ENCODE data around the gene EGFR. TPM values are rescaled to one million over a fixed set of nuclear protein-coding genes. Genes with fewer than 3 reads are reported as not detected.

The EGFR gene
- total RNA-seq, 2 experiments from 2014 or later, result not detected

GRCh38 chr7:55121249-55121648 is 102.4 kb downstream of the EGFR start:
- Mint-ChIP-seq H3K36me3 (no peaks in the 10 kb centered on the region), H3K4me3 (no peak overlapping the region), H3K4me1 (no peaks in the 10 kb centered on the region), H3K9me3 (ENCODE audit: low read depth) (no peaks in the 10 kb centered on the region), H3K27ac (no peak overlapping the region), H3K27me3 (peaks cover 14% of the 10 kb centered on the region)
- DNase-seq (no peak), ATAC-seq (no peak)
- CTCF ChIA-PET, result no interaction called here

- H3K27me3 Mint-ChIP-seq, result peaks cover 15% of the 10 kb centered on the region
- CTCF ChIA-PET, result no interaction called here
- H3K36me3 Mint-ChIP-seq, result no peaks in the 10 kb centered on the region
- H3K4me3 Mint-ChIP-seq, result no peak overlapping the region
- H3K9me3 Mint-ChIP-seq (ENCODE audit: low read depth), result no peaks in the 10 kb centered on the region
- no peaks in the 10 kb centered on the region for H3K4me1 Mint-ChIP-seq
- ATAC-seq, result no peak
- H3K27ac Mint-ChIP-seq, result no peak overlapping the region
- no peak for DNase-seq
These were observed 103.4 kb downstream of the EGFR start for GRCh38 chr7:55122263-55122662.

- Mint-ChIP-seq H3K4me3 (no peak overlapping the region), H3K27ac (no peak overlapping the region), H3K36me3 (no peaks in the 10 kb centered on the region), H3K27me3 (peaks cover 13% of the 10 kb centered on the region), H3K9me3 (ENCODE audit: low read depth) (no peaks in the 10 kb centered on the region), H3K4me1 (no peaks in the 10 kb centered on the region)
- DNase-seq, result no peak
- no peak for ATAC-seq
- CTCF ChIA-PET, result no interaction called here
These were observed 106.4 kb downstream of the EGFR start for GRCh38 chr7:55124989-55125875.

- no peak for ATAC-seq
- Mint-ChIP-seq H3K27me3 (peaks cover 12% of the 10 kb centered on the region), H3K27ac (no peak overlapping the region), H3K9me3 (ENCODE audit: low read depth) (no peaks in the 10 kb centered on the region), H3K4me3 (no peak overlapping the region), H3K4me1 (no peaks in the 10 kb centered on the region), H3K36me3 (no peaks in the 10 kb centered on the region)
- no peak for DNase-seq
- CTCF ChIA-PET, result no interaction called here
These were observed 108.3 kb downstream of the EGFR start for GRCh38 chr7:55127135-55127551.

- Mint-ChIP-seq H3K9me3 (ENCODE audit: low read depth) (no peaks in the 10 kb centered on the region), H3K36me3 (no peaks in the 10 kb centered on the region), H3K4me3 (no peak overlapping the region), H3K4me1 (peaks cover 2% of the 10 kb centered on the region), H3K27ac (no peak overlapping the region), H3K27me3 (peaks cover 14% of the 10 kb centered on the region)
- ATAC-seq (no peak), DNase-seq (no peak)
- CTCF ChIA-PET, result no interaction called here
These were observed 108.8 kb downstream of the EGFR start for GRCh38 chr7:55127622-55128081.

GRCh38 chr7:55128693-55129394 is 110.0 kb downstream of the EGFR start:
- Mint-ChIP-seq H3K27me3 (peaks cover 14% of the 10 kb centered on the region), H3K4me1 (peaks cover 11% of the 10 kb centered on the region), H3K36me3 (no peaks in the 10 kb centered on the region), H3K4me3 (no peak overlapping the region), H3K9me3 (ENCODE audit: low read depth) (no peaks in the 10 kb centered on the region), H3K27ac (no peak overlapping the region)
- no peak for DNase-seq
- CTCF ChIA-PET, result no interaction called here
- ATAC-seq, result no peak

- Mint-ChIP-seq H3K27me3 (peaks cover 14% of the 10 kb centered on the region), H3K4me3 (no peak overlapping the region), H3K36me3 (no peaks in the 10 kb centered on the region), H3K9me3 (ENCODE audit: low read depth) (no peaks in the 10 kb centered on the region), H3K4me1 (peaks cover 12% of the 10 kb centered on the region), H3K27ac (no peak overlapping the region)
- ATAC-seq (no peak), DNase-seq (no peak)
- CTCF ChIA-PET, result no interaction called here
These were observed 111.0 kb downstream of the EGFR start for GRCh38 chr7:55129541-55130394.

GRCh38 chr7:55130395-55131141 is 111.8 kb downstream of the EGFR start:
- Mint-ChIP-seq H3K4me1 (peaks cover 15% of the 10 kb centered on the region), H3K27ac (no peak overlapping the region), H3K36me3 (no peaks in the 10 kb centered on the region), H3K27me3 (peaks cover 11% of the 10 kb centered on the region), H3K4me3 (no peak overlapping the region), H3K9me3 (ENCODE audit: low read depth) (no peaks in the 10 kb centered on the region)
- ATAC-seq (no peak), DNase-seq (no peak)
- CTCF ChIA-PET, result no interaction called here

- H3K4me1 Mint-ChIP-seq, result peaks cover 15% of the 10 kb centered on the region
- H3K4me3 Mint-ChIP-seq, result no peak overlapping the region
- no peaks in the 10 kb centered on the region for H3K36me3 Mint-ChIP-seq
- CTCF ChIA-PET, result no interaction called here
- DNase-seq (no peak), ATAC-seq (no peak)
- no peak overlapping the region for H3K27ac Mint-ChIP-seq
- peaks cover 6% of the 10 kb centered on the region for H3K27me3 Mint-ChIP-seq
- no peaks in the 10 kb centered on the region for H3K9me3 Mint-ChIP-seq (ENCODE audit: low read depth)
These were observed 112.5 kb downstream of the EGFR start for GRCh38 chr7:55131142-55131929.

GRCh38 chr7:55132550-55132889 is 113.7 kb downstream of the EGFR start:
- H3K9me3 Mint-ChIP-seq (ENCODE audit: low read depth), result no peaks in the 10 kb centered on the region
- no peaks in the 10 kb centered on the region for H3K36me3 Mint-ChIP-seq
- DNase-seq, result no peak
- no peak overlapping the region for H3K4me3 Mint-ChIP-seq
- no peak for ATAC-seq
- peaks cover 6% of the 10 kb centered on the region for H3K27me3 Mint-ChIP-seq
- no peak overlapping the region for H3K27ac Mint-ChIP-seq
- CTCF ChIA-PET, result no interaction called here
- H3K4me1 Mint-ChIP-seq, result peaks cover 15% of the 10 kb centered on the region

GRCh38 chr7:55132890-55133551 is 114.2 kb downstream of the EGFR start:
- no peak for DNase-seq
- peaks cover 6% of the 10 kb centered on the region for H3K27me3 Mint-ChIP-seq
- peaks cover 15% of the 10 kb centered on the region for H3K4me1 Mint-ChIP-seq
- no peaks in the 10 kb centered on the region for H3K36me3 Mint-ChIP-seq
- peak; percentile 58 for ATAC-seq
- H3K4me3 Mint-ChIP-seq, result no peak overlapping the region
- no peak overlapping the region for H3K27ac Mint-ChIP-seq
- H3K9me3 Mint-ChIP-seq (ENCODE audit: low read depth), result no peaks in the 10 kb centered on the region
- CTCF ChIA-PET, result no interaction called here

All from activated CD8-positive, alpha-beta memory T cell treated with anti-CD3 and anti-CD28 coated beads, Interleukin-2, amount 10 ng/mL, durations not matched to agents 7 days and 5 days (primary cell).